Nephron progenitor cell (in vitro differentiated cells): ENCODE results near the gene TAAR1.

Source experiments
- DNase-seq: peaks from one replicate; pipeline ENCODE4 v3.0.0; 2021
- H3K27ac Mint-ChIP-seq: 2 replicates; pipeline ENCODE4 v1.8.0; 2021; ENCODE audit warnings: mild to moderate bottlenecking, moderate library complexity, mixed read lengths
- H3K27me3 Mint-ChIP-seq: 2 replicates; pipeline ENCODE4 v1.8.0; 2021; ENCODE audit warnings: mild to moderate bottlenecking, low read depth, mixed read lengths; ENCODE audit not compliant: poor library complexity
- H3K36me3 Mint-ChIP-seq: 2 replicates; pipeline ENCODE4 v1.8.0; 2021; ENCODE audit warnings: low read depth, mixed read lengths
- H3K4me1 Mint-ChIP-seq: 2 replicates; pipeline ENCODE4 v1.8.0; 2021; ENCODE audit warnings: mixed read lengths
- H3K4me3 Mint-ChIP-seq: 2 replicates; pipeline ENCODE4 v1.8.0; 2021; ENCODE audit warnings: mild to moderate bottlenecking, moderate library complexity, mixed read lengths
- H3K9me3 Mint-ChIP-seq: 2 replicates; pipeline ENCODE4 v1.8.0; 2021; ENCODE audit warnings: mild to moderate bottlenecking, moderate library complexity, mixed read lengths
- TF ChIP-seq, protein P1 (sequence below): fragments of 200-600 bp; sonication (generic); IDR thresholded peaks from 2 replicates; pipeline ENCODE4 v1.5.0; 2021; ENCODE audit warnings: antibody characterized with exemption

Gene TAAR1

DNA sequence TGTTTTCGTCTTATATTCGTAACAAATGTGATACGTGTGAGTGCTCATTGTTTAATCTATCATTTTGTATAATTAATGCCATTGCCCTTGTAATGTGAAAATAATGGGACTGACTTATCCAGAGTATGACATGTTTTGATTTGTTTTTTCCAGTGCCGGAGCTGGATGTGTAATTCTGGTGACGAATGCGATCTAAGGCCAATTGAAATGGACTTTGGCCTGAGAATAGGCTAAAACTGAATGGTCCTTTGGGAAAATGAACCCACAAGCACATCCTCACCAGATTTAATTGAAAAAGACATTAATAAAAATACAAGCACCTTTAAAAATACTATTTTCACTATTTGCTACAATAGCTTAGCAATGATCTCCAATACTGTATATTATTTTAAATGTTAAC lies 62.8 kb downstream of the TAAR1 start:
- Mint-ChIP-seq H3K9me3 (no peaks in the 10 kb centered on the region), H3K36me3 (no peaks in the 10 kb centered on the region), H3K27ac (no peak overlapping the region), H3K27me3 (peaks cover 14% of the 10 kb centered on the region), H3K4me1 (no peaks in the 10 kb centered on the region), H3K4me3 (no peak overlapping the region)
- TF ChIP-seq, protein P1, sequence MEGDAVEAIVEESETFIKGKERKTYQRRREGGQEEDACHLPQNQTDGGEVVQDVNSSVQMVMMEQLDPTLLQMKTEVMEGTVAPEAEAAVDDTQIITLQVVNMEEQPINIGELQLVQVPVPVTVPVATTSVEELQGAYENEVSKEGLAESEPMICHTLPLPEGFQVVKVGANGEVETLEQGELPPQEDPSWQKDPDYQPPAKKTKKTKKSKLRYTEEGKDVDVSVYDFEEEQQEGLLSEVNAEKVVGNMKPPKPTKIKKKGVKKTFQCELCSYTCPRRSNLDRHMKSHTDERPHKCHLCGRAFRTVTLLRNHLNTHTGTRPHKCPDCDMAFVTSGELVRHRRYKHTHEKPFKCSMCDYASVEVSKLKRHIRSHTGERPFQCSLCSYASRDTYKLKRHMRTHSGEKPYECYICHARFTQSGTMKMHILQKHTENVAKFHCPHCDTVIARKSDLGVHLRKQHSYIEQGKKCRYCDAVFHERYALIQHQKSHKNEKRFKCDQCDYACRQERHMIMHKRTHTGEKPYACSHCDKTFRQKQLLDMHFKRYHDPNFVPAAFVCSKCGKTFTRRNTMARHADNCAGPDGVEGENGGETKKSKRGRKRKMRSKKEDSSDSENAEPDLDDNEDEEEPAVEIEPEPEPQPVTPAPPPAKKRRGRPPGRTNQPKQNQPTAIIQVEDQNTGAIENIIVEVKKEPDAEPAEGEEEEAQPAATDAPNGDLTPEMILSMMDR, result no peak
- no peak for DNase-seq
